DOHH2 (cell line): Measurements from ENCODE around the gene CASKIN1.

Experiments used
- H3F3A ChIP-seq: fragments of 200-600 bp; sonication (generic), shearing (Covaris generic); 2 replicates; pipeline ENCODE4 v1.6.0; 2016; ENCODE audit warnings: antibody characterized with exemption, mild to moderate bottlenecking; ENCODE audit not compliant: control insufficient read depth, insufficient read depth
- H3K27ac ChIP-seq: fragments of 200-600 bp; sonication (generic); 2 replicates; pipeline ENCODE4 v1.5.1; 2014; ENCODE audit warnings: low read depth, mild to moderate bottlenecking, low read length, moderate library complexity
- H3K27me3 ChIP-seq: fragments of 200-600 bp; sonication (generic); 2 replicates; pipeline ENCODE4 v1.6.1; 2014; ENCODE audit warnings: mild to moderate bottlenecking, low read length, mixed read lengths; ENCODE audit not compliant: control insufficient read depth
- H3K36me3 ChIP-seq: fragments of 200-600 bp; sonication (generic); 2 replicates; pipeline ENCODE4 v1.6.1; 2014; ENCODE audit warnings: mild to moderate bottlenecking, low read length, moderate library complexity, mixed read lengths; ENCODE audit not compliant: control insufficient read depth
- H3K4me1 ChIP-seq: fragments of 200-600 bp; sonication (generic); 2 replicates; pipeline ENCODE4 v1.6.1; 2014; ENCODE audit warnings: mild to moderate bottlenecking, low read length, mixed read lengths; ENCODE audit not compliant: control insufficient read depth
- H3K4me2 ChIP-seq: fragments of 200-600 bp; sonication (generic); 2 replicates; pipeline ENCODE4 v1.6.0; 2014; ENCODE audit warnings: mild to moderate bottlenecking, low read length, moderate library complexity
- H3K4me3 ChIP-seq: fragments of 200-600 bp; sonication (generic); 2 replicates; pipeline ENCODE4 v1.5.1; 2014; ENCODE audit warnings: mild to moderate bottlenecking, low read length, mixed read lengths
- H3K79me2 ChIP-seq: fragments of 200-600 bp; sonication (generic); 2 replicates; pipeline ENCODE4 v1.6.1; 2014; ENCODE audit warnings: mild to moderate bottlenecking, low read length, mixed read lengths; ENCODE audit not compliant: control insufficient read depth
- H3K9me2 ChIP-seq: fragments of 200-600 bp; sonication (generic); replicated peaks from 2 replicates; pipeline ENCODE4 v1.6.1; 2014; ENCODE audit warnings: mild to moderate bottlenecking, low read length, mixed read lengths; ENCODE audit not compliant: control insufficient read depth
- H3K9me3 ChIP-seq: fragments of 200-600 bp; sonication (generic); 2 replicates; pipeline ENCODE4 v1.6.1; 2014; ENCODE audit warnings: antibody characterized with exemption, low read length, mixed read lengths; ENCODE audit not compliant: control insufficient read depth, insufficient read depth
- H4K20me1 ChIP-seq: fragments of 200-600 bp; sonication (generic); 2 replicates; pipeline ENCODE4 v1.6.0; 2014; ENCODE audit warnings: low read depth, mild to moderate bottlenecking, antibody characterized with exemption, low read length, moderate library complexity; ENCODE audit not compliant: control insufficient read depth, insufficient read depth
- EZH2phosphoT487 ChIP-seq: fragments of 200-600 bp; sonication (generic); IDR thresholded peaks from 2 replicates; pipeline ENCODE4 v1.6.1; 2017; ENCODE audit warnings: borderline replicate concordance, mild to moderate bottlenecking, antibody characterized with exemption, low read length, moderate library complexity, mixed read lengths
- TF ChIP-seq, protein P1 (sequence below): fragments of 200-600 bp; sonication (generic); IDR thresholded peaks from one replicate; pipeline ENCODE4 v1.5.1; 2014; ENCODE audit warnings: antibody characterized with exemption, mild to moderate bottlenecking, low read depth, low read length; ENCODE audit not compliant: poor library complexity, severe bottlenecking

The CASKIN1 gene

DNA sequence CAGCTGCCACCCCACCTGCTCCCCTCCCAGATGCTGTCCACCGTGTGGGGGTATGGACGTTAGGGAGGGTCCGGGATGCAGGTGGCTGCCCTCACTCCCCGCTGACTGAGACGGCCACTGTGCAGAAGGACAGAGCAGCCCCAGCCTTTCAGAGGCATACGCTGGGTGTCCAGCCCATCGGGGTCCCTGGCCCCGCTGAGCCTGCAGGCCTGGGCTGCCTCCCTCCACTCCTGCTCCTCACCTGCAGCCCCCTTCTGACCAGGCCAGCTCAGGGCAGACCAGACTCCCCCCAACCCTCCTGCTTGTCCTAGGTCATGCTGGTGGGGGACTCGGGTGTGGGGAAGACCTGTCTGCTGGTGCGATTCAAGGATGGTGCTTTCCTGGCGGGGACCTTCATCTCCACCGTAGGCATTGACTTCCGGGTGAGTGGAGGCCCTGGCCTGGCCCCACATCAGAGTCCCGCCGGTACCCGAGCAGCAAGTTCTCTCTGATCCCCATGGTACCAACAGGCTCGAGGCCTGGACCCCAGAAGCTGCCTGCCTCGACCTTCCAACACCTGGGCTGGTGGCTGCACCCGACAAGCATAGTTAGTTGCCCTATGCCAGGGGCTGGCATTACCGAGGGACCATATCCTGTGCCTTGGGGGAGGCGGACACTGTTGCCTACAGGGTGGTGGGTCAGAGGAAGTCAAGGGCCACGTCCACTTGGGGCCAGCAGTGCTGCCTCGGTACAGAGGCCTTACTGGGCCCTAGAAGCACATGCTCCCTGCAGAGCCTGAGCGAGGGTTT is 46.6 kb downstream of the CASKIN1 start:
- Histone ChIP-seq H3F3A (peaks cover 60% of the 10 kb centered on the region), H3K79me2 (peaks cover 29% of the 10 kb centered on the region), H3K4me2 (peak overlapping the region; percentile 81), H3K27ac (peak overlapping the region; percentile 93), H3K4me1 (peaks cover 58% of the 10 kb centered on the region), H3K9me2 (no peaks in the 10 kb centered on the region), H3K4me3 (peak overlapping the region; percentile 99), H3K9me3 (no peaks in the 10 kb centered on the region), H3K36me3 (peaks cover 36% of the 10 kb centered on the region), H4K20me1 (peaks cover 28% of the 10 kb centered on the region), H3K27me3 (peaks cover 8% of the 10 kb centered on the region; the same call in 1 of the 2 replicates)
- TF ChIP-seq, protein P1, sequence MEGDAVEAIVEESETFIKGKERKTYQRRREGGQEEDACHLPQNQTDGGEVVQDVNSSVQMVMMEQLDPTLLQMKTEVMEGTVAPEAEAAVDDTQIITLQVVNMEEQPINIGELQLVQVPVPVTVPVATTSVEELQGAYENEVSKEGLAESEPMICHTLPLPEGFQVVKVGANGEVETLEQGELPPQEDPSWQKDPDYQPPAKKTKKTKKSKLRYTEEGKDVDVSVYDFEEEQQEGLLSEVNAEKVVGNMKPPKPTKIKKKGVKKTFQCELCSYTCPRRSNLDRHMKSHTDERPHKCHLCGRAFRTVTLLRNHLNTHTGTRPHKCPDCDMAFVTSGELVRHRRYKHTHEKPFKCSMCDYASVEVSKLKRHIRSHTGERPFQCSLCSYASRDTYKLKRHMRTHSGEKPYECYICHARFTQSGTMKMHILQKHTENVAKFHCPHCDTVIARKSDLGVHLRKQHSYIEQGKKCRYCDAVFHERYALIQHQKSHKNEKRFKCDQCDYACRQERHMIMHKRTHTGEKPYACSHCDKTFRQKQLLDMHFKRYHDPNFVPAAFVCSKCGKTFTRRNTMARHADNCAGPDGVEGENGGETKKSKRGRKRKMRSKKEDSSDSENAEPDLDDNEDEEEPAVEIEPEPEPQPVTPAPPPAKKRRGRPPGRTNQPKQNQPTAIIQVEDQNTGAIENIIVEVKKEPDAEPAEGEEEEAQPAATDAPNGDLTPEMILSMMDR = no peak
- no peak for TF ChIP-seq EZH2phosphoT487

DNA sequence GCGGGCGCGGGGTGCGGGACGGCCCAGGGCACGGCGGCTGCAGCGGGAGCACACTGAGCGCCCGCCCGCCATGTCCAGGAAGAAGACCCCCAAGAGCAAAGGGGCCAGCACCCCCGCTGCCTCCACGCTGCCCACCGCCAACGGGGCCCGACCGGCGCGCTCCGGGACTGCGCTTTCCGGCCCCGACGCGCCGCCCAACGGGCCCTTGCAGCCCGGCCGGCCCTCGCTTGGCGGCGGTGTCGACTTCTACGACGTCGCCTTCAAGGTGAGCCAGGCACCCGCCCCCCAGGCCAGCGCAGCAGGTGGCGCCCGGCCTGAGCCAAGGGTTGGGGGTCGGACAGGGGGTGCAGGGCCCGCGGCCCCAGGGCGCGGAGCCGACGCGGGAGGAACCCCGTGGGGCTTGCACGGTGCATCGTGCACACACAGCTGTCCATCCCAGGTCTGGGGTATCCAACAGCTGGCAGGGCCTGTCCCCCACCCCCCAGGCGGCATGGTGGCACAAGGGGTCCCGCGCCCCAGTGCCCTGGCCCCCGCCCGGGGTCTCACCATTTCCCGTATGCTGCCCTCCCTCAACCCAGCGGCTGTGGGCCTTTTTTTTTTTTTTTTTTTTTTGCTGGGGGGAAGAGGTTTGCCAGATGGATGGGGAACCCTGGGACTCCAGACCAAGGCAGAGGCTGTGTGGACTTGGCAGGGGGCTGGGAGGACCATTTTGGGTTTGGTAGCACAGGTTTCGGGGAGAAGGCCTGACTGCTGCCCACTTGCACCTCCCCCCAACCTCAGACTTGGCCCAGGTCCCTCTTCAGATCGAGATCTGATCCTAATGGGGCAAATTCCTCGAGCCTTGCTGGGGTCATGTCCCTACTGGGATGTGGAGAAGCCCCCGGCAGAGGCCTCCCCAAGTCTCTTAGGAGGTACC is 47.4 kb downstream of the CASKIN1 start:
- Histone ChIP-seq H4K20me1 (peaks cover 19% of the 10 kb centered on the region), H3F3A (peaks cover 51% of the 10 kb centered on the region), H3K27ac (no peak overlapping the region)

GRCh38 chr16:2147981-2148671 is 48.3 kb downstream of the CASKIN1 start, which contains the start of gene RAB26:
Gene RAB26 (plus strand): TSS chr16:2148625. CDS start chr16:2148784, 159 bp downstream.
- peaks cover 19% of the 10 kb centered on the region for H3K36me3 ChIP-seq
- peak within 1 kb of the TSS; percentile 81 for H3K4me2 ChIP-seq
- peaks cover 16% of the 10 kb centered on the region for H4K20me1 ChIP-seq
- H3K27ac ChIP-seq = no peak within 1 kb of the TSS
- H3K27me3 ChIP-seq = peaks cover 4% of the 10 kb centered on the region; the same call in 1 of the 2 replicates
- peaks cover 43% of the 10 kb centered on the region for H3F3A ChIP-seq
- peaks cover 12% of the 10 kb centered on the region for H3K79me2 ChIP-seq
- TF ChIP-seq, protein P1 = no peak
- TF ChIP-seq EZH2phosphoT487 = no peak
- H3K9me2 ChIP-seq = no peaks in the 10 kb centered on the region
- H3K9me3 ChIP-seq = no peaks in the 10 kb centered on the region
- peak within 1 kb of the TSS; percentile 99 for H3K4me3 ChIP-seq
- H3K4me1 ChIP-seq = peaks cover 51% of the 10 kb centered on the region

More for the DNA sequence above, 47.4 kb downstream of the CASKIN1 start:
- Histone ChIP-seq H3K4me2 (peak overlapping the region; percentile 81), H3K9me2 (no peaks in the 10 kb centered on the region), H3K9me3 (no peaks in the 10 kb centered on the region), H3K4me3 (peak overlapping the region; percentile 99), H3K4me1 (peaks cover 58% of the 10 kb centered on the region), H3K27me3 (peaks cover 6% of the 10 kb centered on the region; the same call in 1 of the 2 replicates), H3K36me3 (peaks cover 28% of the 10 kb centered on the region), H3K79me2 (peaks cover 20% of the 10 kb centered on the region)
- TF ChIP-seq, protein P1 = no peak
- no peak for TF ChIP-seq EZH2phosphoT487
